SIG-M5 (cell line): Measurements from ENCODE around the gene ZNF700.
A peak's percentile ranks its signal among the peaks of the same experiment; 100 is the strongest.
"Not testable (repeated sequence)": the region's sequence is repeated elsewhere in the genome, so short reads cannot be mapped to it uniquely, and the experiment has no call there.

Experiments
- DNase-seq: peaks from one replicate; lab custom pipeline; 2025; lab: John Stamatoyannopoulos, UW

The ZNF700 gene

GRCh38 chr19:11924886-11925650 lies at the start of gene ZNF700:
ZNF700 (plus strand) TSS chr19:11925107; CDS start chr19:11925211, 104 bp downstream.
- DNase-seq: peak; percentile 78

- DNase-seq: not testable (repeated sequence)
Observed at GRCh38 chr19:11879687-11880266, 45.1 kb upstream of the ZNF700 start.

DNA sequence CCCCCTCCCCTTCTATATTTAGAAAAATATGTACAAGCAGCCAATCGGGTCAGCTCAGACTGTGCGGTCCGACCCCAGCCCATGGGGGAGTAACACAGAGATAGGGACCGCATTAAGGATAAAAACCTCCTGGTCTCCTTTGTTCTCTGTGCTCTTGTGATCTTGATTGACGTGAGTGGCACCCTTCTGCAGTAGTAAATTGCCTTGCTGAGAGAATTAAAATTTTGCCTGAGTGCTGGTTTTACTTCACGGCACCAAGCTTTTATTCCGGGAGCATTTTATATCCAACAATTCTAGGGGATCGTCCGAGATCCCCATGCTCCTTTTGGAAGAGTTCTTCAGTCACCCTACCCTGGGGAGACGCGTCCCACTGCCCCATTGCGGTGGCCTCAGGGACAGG lies 44.3 kb upstream of the ZNF700 start:
- DNase-seq: no peak

DNA sequence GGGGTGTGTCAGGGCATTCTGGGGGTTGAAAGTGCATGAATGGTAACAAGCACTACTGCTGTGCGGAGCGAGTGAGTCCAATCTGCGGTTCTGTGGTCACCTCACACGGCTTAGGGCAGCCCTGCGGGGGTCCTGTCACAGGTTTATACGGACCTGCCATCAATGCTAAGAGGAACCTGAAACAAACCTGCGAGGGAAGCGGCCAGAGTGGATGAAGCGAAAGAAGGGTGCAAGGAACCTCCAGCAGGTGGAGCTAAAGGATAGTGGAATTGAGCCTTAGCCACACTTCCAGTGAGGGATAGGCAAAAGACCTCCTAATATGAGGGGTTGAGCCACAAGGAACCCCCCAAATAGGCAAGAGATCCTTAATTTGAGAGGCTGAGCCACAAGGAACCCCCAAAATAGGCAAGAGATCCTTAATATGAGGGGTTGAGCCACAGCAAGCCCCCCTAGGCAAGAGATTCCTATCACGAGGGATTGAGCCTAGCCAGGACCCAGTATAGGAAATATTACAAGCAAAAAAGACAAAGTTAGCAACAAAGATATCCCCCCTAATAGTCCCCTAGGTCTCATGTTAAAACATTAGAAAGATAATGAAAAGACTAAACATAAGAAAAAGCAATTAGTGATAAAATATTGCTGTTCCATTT lies 43.6 kb upstream of the ZNF700 start:
- DNase-seq: no peak

GRCh38 chr19:11882606-11883005 lies 42.3 kb upstream of the ZNF700 start:
- DNase-seq: no peak

- no peak for DNase-seq
Observed at GRCh38 chr19:11887234-11887610, 37.7 kb upstream of the ZNF700 start.

GRCh38 chr19:11887611-11888531 lies 37.0 kb upstream of the ZNF700 start, which contains the start of gene ZNF69:
ZNF69 (plus strand) TSS chr19:11887782; CDS start chr19:11887924, 142 bp downstream.
- DNase-seq: no peak

DNA sequence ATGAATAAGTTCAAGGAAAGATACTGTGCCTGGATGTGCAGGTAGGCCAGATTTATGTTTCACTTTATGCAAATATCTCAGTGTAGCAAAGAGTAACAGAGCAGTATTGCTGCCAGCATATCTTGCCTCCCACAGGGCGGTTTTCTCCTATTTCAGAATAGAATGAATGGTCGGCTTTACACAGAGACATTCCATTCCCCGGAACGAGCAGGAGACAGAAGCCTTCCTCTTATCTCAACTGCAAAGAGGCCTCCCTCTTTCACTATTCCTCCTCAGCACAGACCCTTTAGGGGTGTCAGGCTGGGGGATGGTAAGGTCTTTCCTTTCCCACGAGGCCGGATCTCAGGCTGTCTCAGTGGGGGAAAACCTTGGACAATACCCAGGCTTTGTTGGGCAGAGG lies 35.0 kb upstream of the ZNF700 start:
- DNase-seq: not testable (repeated sequence)

GRCh38 chr19:11890634-11891033 lies 34.3 kb upstream of the ZNF700 start:
- no peak for DNase-seq

- DNase-seq: no peak
Observed at GRCh38 chr19:11894851-11895250, 30.1 kb upstream of the ZNF700 start.

- DNase-seq: no peak
Observed at GRCh38 chr19:11902228-11902627, 22.7 kb upstream of the ZNF700 start.

GRCh38 chr19:11905928-11906327 lies 19.0 kb upstream of the ZNF700 start:
- DNase-seq: no peak

DNA sequence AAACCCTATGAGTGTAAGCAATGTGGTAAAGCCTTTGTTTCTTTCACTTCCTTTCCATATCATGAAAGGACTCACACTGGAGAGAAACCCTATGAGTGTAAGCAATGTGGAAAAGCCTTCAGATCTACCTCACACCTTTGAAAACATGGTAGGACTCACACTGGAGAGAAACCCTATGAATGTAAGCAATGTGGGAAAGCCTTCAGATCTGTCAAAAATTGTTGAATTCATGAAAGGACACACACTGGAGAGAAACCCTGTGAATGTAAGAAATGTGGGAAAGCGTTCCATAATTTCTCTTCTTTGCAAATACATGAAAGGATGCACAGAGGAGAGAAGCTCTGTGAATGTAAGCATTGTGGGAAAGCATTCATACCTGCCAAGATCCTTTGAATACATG lies 13.0 kb upstream of the ZNF700 start:
- DNase-seq: not testable (repeated sequence)

- DNase-seq: not testable (repeated sequence)
Observed at GRCh38 chr19:11914417-11915051, 10.4 kb upstream of the ZNF700 start.

DNA sequence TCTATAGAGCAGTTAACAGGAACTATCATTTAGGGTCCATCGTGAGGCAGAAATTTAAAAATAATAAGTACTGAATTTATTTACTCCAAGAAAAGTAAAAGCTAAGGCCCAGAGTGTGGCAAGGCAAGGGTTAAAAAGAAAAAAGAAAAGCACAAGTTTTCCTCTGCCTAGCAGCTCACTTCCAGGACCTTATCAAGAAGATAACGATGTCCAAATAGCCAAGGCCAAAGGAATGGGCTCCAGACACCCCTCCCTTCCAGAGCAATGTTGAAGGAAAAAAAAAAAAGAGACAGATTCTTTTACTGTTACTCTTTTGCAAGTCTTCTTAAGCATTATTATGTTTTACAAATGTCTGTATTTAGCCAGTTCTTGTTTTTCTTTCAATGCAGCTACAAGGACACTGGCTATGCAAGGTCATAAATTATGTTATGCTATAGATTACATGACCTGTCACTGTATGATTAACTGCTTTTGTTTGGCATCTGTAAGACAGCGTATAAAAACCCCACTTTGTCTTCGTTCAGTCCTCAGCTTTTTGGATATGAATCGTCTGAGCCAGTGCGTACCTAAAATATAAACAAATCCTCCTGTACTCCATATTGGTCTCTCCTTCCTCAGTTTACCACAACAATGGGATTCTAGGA lies 2.9 kb upstream of the ZNF700 start:
- DNase-seq: no peak

- not testable (repeated sequence) for DNase-seq
Observed at GRCh38 chr19:11925651-11926187, 812 bp downstream of the ZNF700 start.

- DNase-seq: no peak
Observed at GRCh38 chr19:11927227-11927626, 2.3 kb downstream of the ZNF700 start.

- DNase-seq: no peak
Observed at GRCh38 chr19:11931051-11931450, 6.1 kb downstream of the ZNF700 start.

DNA sequence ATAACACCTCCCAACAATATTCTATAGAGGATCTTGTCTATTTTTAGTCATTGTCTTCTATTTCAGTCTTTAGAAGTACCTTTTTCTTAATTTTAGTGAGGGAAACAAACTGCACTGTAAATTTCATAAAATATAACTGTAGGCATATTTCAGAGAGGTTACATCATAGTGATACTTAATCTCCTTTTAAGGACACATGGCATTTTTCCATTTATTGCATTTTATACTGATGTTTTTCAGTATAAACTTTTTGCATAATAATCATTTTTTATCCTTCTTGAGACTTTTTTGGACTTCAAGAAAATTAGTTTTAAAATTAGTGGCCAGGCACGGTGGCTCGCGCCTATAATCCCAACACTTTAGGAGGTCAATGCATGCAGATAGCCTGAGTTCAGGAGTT lies 6.6 kb downstream of the ZNF700 start:
- no peak for DNase-seq

- not testable (repeated sequence) for DNase-seq
Observed at GRCh38 chr19:11935829-11936228, 10.9 kb downstream of the ZNF700 start.

GRCh38 chr19:11938383-11938782 lies 13.5 kb downstream of the ZNF700 start:
- not testable (repeated sequence) for DNase-seq
